ENCODE data around the gene ROR1.

The ROR1 gene

GRCh38 chr1:64147045-64147724 lies 373.4 kb downstream of the ROR1 start:
- DNase-seq (no peak), ATAC-seq (no peak)

- DNase-seq: no peak
- ATAC-seq: peak; percentile 46
These were observed 373.9 kb downstream of the ROR1 start for GRCh38 chr1:64147759-64148158.

GRCh38 chr1:64150266-64150665 lies 376.4 kb downstream of the ROR1 start:
- no peak for ATAC-seq
- DNase-seq: no peak

GRCh38 chr1:64150729-64151230 lies 377.0 kb downstream of the ROR1 start:
- no peak for ATAC-seq
- DNase-seq: no peak

- no peak for DNase-seq
- no peak for ATAC-seq
These were observed 381.5 kb downstream of the ROR1 start for GRCh38 chr1:64155278-64155677.

GRCh38 chr1:64161357-64161941 lies 387.6 kb downstream of the ROR1 start:
- no peak for ATAC-seq
- no peak for DNase-seq

GRCh38 chr1:64162151-64162550 lies 388.3 kb downstream of the ROR1 start:
- ATAC-seq (no peak), DNase-seq (no peak)

GRCh38 chr1:64162804-64163203 lies 389.0 kb downstream of the ROR1 start:
- DNase-seq (no peak), ATAC-seq (no peak)

GRCh38 chr1:64163431-64163830 lies 389.6 kb downstream of the ROR1 start:
- DNase-seq: no peak
- no peak for ATAC-seq

- ATAC-seq (no peak), DNase-seq (no peak)
These were observed 390.2 kb downstream of the ROR1 start for GRCh38 chr1:64163970-64164369.

GRCh38 chr1:64166629-64167028 lies 392.8 kb downstream of the ROR1 start:
- no peak for ATAC-seq

GRCh38 chr1:64167176-64167575 lies 393.4 kb downstream of the ROR1 start:
- no peak for ATAC-seq
- DNase-seq: no peak

More at GRCh38 chr1:64166629-64167028, 392.8 kb downstream of the ROR1 start:
- no peak for DNase-seq

- ATAC-seq (peak; percentile 8), DNase-seq (no peak)
These were observed 397.4 kb downstream of the ROR1 start for GRCh38 chr1:64171246-64171645.

- DNase-seq (no peak), ATAC-seq (peak; percentile 84)
These were observed 398.0 kb downstream of the ROR1 start for GRCh38 chr1:64171797-64172281.

GRCh38 chr1:64172458-64172983 lies 398.7 kb downstream of the ROR1 start:
- no peak for ATAC-seq
- DNase-seq: no peak

- ATAC-seq (no peak), DNase-seq (no peak)
These were observed 399.6 kb downstream of the ROR1 start for GRCh38 chr1:64173336-64173940.

- DNase-seq (no peak), ATAC-seq (no peak)
These were observed 401.8 kb downstream of the ROR1 start for GRCh38 chr1:64175639-64176038.

GRCh38 chr1:64176659-64177058 lies 402.8 kb downstream of the ROR1 start:
- ATAC-seq: no peak
- no peak for DNase-seq

- ATAC-seq: no peak
- DNase-seq: no peak
These were observed 405.8 kb downstream of the ROR1 start for GRCh38 chr1:64179588-64179987.

GRCh38 chr1:64182207-64182606 lies 408.4 kb downstream of the ROR1 start:
- ATAC-seq: no peak

GRCh38 chr1:64183395-64184002 lies 409.7 kb downstream of the ROR1 start:
- DNase-seq (no peak), ATAC-seq (no peak)

More at GRCh38 chr1:64182207-64182606, 408.4 kb downstream of the ROR1 start:
- no peak for DNase-seq

- no peak for DNase-seq
- ATAC-seq: no peak
These were observed 410.2 kb downstream of the ROR1 start for GRCh38 chr1:64184003-64184440.

Measured in stimulated activated naive CD8-positive, alpha-beta T cell treated with anti-CD3 and anti-CD28 coated beads, Interleukin-15, Interleukin-2, amounts not matched to agents 100 U/mL and 50 U/mL, for 24 hours (primary cell).